HCT116 (cell line): ENCODE results near the gene MAN1A1. TPM values are rescaled to one million over a fixed set of nuclear protein-coding genes. Genes with fewer than 3 reads are reported as not detected.

ENCODE experiments used
- ATAC-seq: fragments of 200-7000 bp; cut with Tn5 transposase; 2 replicates; pipeline ENCODE4 v1.9.1; 2020; ENCODE audit warnings: mild to moderate bottlenecking, moderate library complexity
- BruUV-seq: library from RNA; stranded (reverse); fragments of 400-500 nt; replicated peaks from 2 replicates; lab custom pipeline; 2021; lab: Mats Ljungman, UMichigan
- CTCF ChIA-PET: fragments of 300-600 bp; sonication (Branson Sonifier 250); formaldehyde crosslinking; loops from one replicate; lab custom pipeline; 2021; ENCODE audit warnings: antibody characterized with exemption; lab: Charles Lee
- POLR2A ChIA-PET: fragments of 300-600, 350-600 bp; sonication (Branson Sonifier 250); formaldehyde crosslinking; loops from one replicate; lab custom pipeline; 2021; ENCODE audit warnings: antibody characterized with exemption; lab: Charles Lee
- RAD21 ChIA-PET, 2 experiments: fragments of 300-600 bp; sonication (Branson Sonifier 250); formaldehyde crosslinking; loops; one replicate each; lab custom pipeline; 2023; ENCODE audit warnings: low total read pairs in 2 of 2; ENCODE audit not compliant: uncharacterized antibody in 2 of 2, unreplicated experiment in 2 of 2, low non-redundant PET in 1 of 2; lab: Charles Lee
- DNase-seq: peaks from one replicate; pipeline ENCODE4 v3.0.0-alpha.2; 2010; ENCODE audit warnings: low read depth, low spot score
- H2AFZ ChIP-seq: fragments of 200-600 bp; shearing (Covaris generic), sonication (generic); 2 replicates; pipeline ENCODE4 v1.6.1; 2017; ENCODE audit warnings: low read depth, mixed run types, mixed read lengths, antibody characterized with exemption, low read length; ENCODE audit not compliant: poor library complexity, severe bottlenecking
- H3K27ac ChIP-seq: 2 replicates; pipeline ENCODE4 v1.5.1; 2012; ENCODE audit warnings: low read depth, low read length
- H3K27me3 ChIP-seq: fragments of 200-600 bp; sonication (generic); 2 replicates; pipeline ENCODE4 v1.6.1; 2016; ENCODE audit warnings: mixed run types, low read length, mixed read lengths; ENCODE audit not compliant: insufficient read depth
- H3K36me3 ChIP-seq, 2 experiments: fragments of 200-500 bp in 1 of 2; fragments of 200-600 bp in 1 of 2; sonication (Bioruptor generic) in 1 of 2; sonication (generic) in 1 of 2; 2 replicates each; pipeline versions ENCODE4 v1.5.1 to v1.6.1; 2014 to 2016; ENCODE audit warnings: low read length in 2 of 2, inconsistent platforms in 1 of 2, mixed read lengths in 1 of 2, mixed run types in 1 of 2; ENCODE audit not compliant: insufficient read depth in 2 of 2, control insufficient read depth in 1 of 2
- H3K4me1 ChIP-seq, 2 experiments: fragments of 200-600 bp in 1 of 2; sonication (generic) in 1 of 2; 2 replicates each; pipeline versions ENCODE4 v1.5.1 to v1.6.1; 2012 to 2017; ENCODE audit warnings: low read length in 2 of 2, inconsistent platforms in 1 of 2, mild to moderate bottlenecking in 1 of 2, mixed read lengths in 1 of 2, mixed run types in 1 of 2, moderate library complexity in 1 of 2; ENCODE audit not compliant: insufficient read depth in 2 of 2, control insufficient read depth in 1 of 2
- H3K4me2 ChIP-seq: fragments of 200-600 bp; sonication (generic); 2 replicates; pipeline ENCODE4 v1.6.1; 2017; ENCODE audit warnings: mixed run types, low read length, mixed read lengths
- H3K4me3 ChIP-seq, 2 experiments: fragments of 200-600 bp in 1 of 2; sonication (generic) in 1 of 2; replicated peaks in 1 of 2; 2 replicates each; pipeline ENCODE4 v1.5.1; 2011 to 2016; ENCODE audit warnings: low read length in 2 of 2, control low read depth in 1 of 2, low read depth in 1 of 2, mild to moderate bottlenecking in 1 of 2, mixed read lengths in 1 of 2, mixed run types in 1 of 2
- H3K79me2 ChIP-seq: fragments of 200-600 bp; sonication (generic); 2 replicates; pipeline ENCODE4 v1.6.1; 2017; ENCODE audit warnings: mild to moderate bottlenecking, mixed run types, low read length, moderate library complexity, mixed read lengths; ENCODE audit not compliant: insufficient read depth
- H3K9ac ChIP-seq: fragments of 200-600 bp; sonication (generic); 2 replicates; pipeline ENCODE4 v1.6.1; 2016; ENCODE audit warnings: low read length, mixed read lengths
- H3K9me2 ChIP-seq: fragments of 200-600 bp; sonication (generic), shearing (Covaris generic); 2 replicates; pipeline ENCODE4 v1.6.1; 2017; ENCODE audit warnings: mixed run types, mild to moderate bottlenecking, moderate library complexity; ENCODE audit not compliant: insufficient read depth
- H3K9me3 ChIP-seq, 2 experiments: fragments of 200-500 bp in 1 of 2; fragments of 200-600 bp in 1 of 2; sonication (Bioruptor generic) in 1 of 2; sonication (generic) in 1 of 2; 2 replicates each; pipeline ENCODE4 v1.6.1; 2014 to 2017; ENCODE audit warnings: low read length in 2 of 2, mixed read lengths in 2 of 2, inconsistent platforms in 1 of 2, low read depth in 1 of 2, mild to moderate bottlenecking in 1 of 2, mixed run types in 1 of 2, moderate library complexity in 1 of 2; ENCODE audit not compliant: control insufficient read depth in 1 of 2, insufficient read depth in 1 of 2
- H4K20me1 ChIP-seq: fragments of 200-600 bp; sonication (generic), shearing (Covaris generic); 2 replicates; pipeline ENCODE4 v1.6.1; 2017; ENCODE audit warnings: mixed run types, mild to moderate bottlenecking, moderate library complexity; ENCODE audit not compliant: insufficient read depth
- CBX3 ChIP-seq: IDR thresholded peaks from 2 replicates; pipeline ENCODE4 v1.6.1; 2012; ENCODE audit warnings: low read depth
- CEBPB ChIP-seq: IDR thresholded peaks from 2 replicates; pipeline ENCODE4 v1.6.1; 2012; ENCODE audit warnings: low read depth
- ELF1 ChIP-seq: IDR thresholded peaks from 2 replicates; pipeline ENCODE4 v1.6.1; 2012; ENCODE audit warnings: low read depth, borderline replicate concordance
- EZH2phosphoT487 ChIP-seq: fragments of 200-600 bp; IDR thresholded peaks from 2 replicates; pipeline ENCODE4 v1.6.1; 2018; ENCODE audit warnings: antibody characterized with exemption, borderline replicate concordance
- FOSL1 ChIP-seq: IDR thresholded peaks from 2 replicates; pipeline ENCODE4 v1.6.1; 2012; ENCODE audit warnings: low read depth
- JUND ChIP-seq: IDR thresholded peaks from 2 replicates; pipeline ENCODE4 v1.6.1; 2012
- SIN3A ChIP-seq: IDR thresholded peaks from 2 replicates; pipeline ENCODE4 v1.6.1; 2012; ENCODE audit warnings: low read depth
- SP1 ChIP-seq: IDR thresholded peaks from 2 replicates; pipeline ENCODE4 v1.6.1; 2012; ENCODE audit warnings: low read depth
- SRF ChIP-seq: IDR thresholded peaks from 2 replicates; pipeline ENCODE4 v1.6.1; 2012; ENCODE audit warnings: low read depth
- intact Hi-C: fragments of 100-400 bp; cut with micrococcal nuclease; formaldehyde crosslinking; loops from 2 replicates; pipeline ENCODE4 v1.10.0; 2022
- total RNA-seq: library from RNA; stranded (reverse); gene quantifications from one replicate; pipeline ENCODE4 v1.2.1, GENCODE V29; 2021; ENCODE audit not compliant: unreplicated experiment
- TF ChIP-seq, protein P1 (sequence below): IDR thresholded peaks from 2 replicates; pipeline ENCODE4 v1.6.1; 2012
- TF ChIP-seq, protein P2 (sequence below): IDR thresholded peaks from 2 replicates; pipeline ENCODE4 v1.6.1; 2012
- TF ChIP-seq, protein P3 (sequence below), 3 experiments: fragments of 200-600 bp in 1 of 3; sonication (generic) in 1 of 3; IDR thresholded peaks in 2 of 3; conservative IDR thresholded peaks in 1 of 3; 2 replicates each; pipeline ENCODE4 v1.5.1; 2012 to 2017; ENCODE audit warnings: low read depth in 2 of 3, low read length in 2 of 3, antibody characterized with exemption in 1 of 3, borderline replicate concordance in 1 of 3, control low read depth in 1 of 3, mild to moderate bottlenecking in 1 of 3, mixed read lengths in 1 of 3, mixed run types in 1 of 3, moderate library complexity in 1 of 3; ENCODE audit not compliant: insufficient read depth in 1 of 3
- TF ChIP-seq, protein P4 (sequence below): IDR thresholded peaks from 2 replicates; pipeline ENCODE4 v1.6.1; 2012; ENCODE audit warnings: low read depth

Gene MAN1A1
- total RNA-seq, 1 experiment from 2014 or later = 46.0 TPM

DNA sequence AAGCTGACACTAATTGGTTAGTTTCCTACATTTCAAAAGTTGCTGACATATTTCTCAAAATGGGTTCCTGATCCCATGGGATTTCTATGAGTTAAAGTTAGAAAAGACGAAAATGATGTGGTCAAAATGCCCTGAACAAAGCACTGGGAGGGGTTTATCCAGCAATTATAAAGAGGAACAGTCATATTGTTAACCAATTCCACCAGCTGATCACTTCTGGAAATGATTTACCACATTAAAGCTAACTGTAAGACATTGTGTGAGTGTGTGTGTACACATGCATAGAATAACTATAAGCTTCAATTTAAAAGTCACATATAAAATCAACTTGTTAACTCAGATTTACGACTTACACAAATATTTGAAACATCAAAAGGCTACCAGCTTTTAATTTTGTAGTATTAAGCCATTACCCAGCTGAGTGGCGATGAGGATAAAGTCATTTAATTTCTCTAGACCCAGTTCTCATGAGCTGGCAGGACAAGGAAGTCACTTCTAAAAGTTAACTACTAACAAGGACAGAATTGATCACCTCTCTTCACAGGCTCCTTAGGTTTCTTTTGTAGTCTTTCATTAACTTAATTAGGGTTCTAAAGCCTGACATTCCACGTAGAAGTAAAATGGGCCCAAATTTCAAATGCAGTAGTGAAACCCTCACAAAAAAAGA, 40.4 kb downstream of the MAN1A1 start (continued):
- TF ChIP-seq CEBPB (0 out of 2 replicates have a peak, but pooled peaks have one; percentile 8), SIN3A (no peak), ELF1 (no peak)
- TF ChIP-seq, protein P1, sequence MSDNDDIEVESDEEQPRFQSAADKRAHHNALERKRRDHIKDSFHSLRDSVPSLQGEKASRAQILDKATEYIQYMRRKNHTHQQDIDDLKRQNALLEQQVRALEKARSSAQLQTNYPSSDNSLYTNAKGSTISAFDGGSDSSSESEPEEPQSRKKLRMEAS = peak; percentile 8; the same call in 1 of the 2 replicates

DNA sequence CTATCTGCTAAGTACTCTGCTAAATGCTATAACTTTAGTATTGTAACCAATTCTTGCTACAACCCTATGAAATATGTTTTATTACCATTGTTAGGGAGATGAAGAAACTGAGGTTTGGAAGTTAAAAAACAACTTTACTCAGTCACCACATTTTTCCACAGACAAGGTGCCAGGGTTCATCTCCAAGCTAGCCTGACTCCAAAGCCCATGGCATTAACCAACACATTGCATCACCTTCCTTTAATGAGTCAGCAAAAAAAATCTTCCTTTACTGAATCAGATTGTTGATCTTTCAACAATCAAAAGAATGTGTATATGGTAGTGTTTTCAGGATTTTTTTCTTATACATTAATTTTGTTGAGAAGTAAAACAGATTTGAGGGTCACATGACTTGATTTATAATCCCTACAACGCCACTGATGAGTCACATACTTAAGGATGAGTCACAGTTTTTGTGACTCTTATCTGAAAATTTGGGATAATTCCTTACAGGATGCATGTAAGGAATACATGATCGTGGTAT, 41.5 kb downstream of the MAN1A1 start:
- TF ChIP-seq SP1 = peak; percentile 65
- TF ChIP-seq, protein P2, sequence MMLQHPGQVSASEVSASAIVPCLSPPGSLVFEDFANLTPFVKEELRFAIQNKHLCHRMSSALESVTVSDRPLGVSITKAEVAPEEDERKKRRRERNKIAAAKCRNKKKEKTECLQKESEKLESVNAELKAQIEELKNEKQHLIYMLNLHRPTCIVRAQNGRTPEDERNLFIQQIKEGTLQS = peak; percentile 89
- 0 out of 2 replicates have a peak, but pooled peaks have one; percentile 7 for TF ChIP-seq SIN3A
- peak; percentile 19; the same call in 1 of the 2 replicates for TF ChIP-seq SRF
- TF ChIP-seq, protein P3, sequence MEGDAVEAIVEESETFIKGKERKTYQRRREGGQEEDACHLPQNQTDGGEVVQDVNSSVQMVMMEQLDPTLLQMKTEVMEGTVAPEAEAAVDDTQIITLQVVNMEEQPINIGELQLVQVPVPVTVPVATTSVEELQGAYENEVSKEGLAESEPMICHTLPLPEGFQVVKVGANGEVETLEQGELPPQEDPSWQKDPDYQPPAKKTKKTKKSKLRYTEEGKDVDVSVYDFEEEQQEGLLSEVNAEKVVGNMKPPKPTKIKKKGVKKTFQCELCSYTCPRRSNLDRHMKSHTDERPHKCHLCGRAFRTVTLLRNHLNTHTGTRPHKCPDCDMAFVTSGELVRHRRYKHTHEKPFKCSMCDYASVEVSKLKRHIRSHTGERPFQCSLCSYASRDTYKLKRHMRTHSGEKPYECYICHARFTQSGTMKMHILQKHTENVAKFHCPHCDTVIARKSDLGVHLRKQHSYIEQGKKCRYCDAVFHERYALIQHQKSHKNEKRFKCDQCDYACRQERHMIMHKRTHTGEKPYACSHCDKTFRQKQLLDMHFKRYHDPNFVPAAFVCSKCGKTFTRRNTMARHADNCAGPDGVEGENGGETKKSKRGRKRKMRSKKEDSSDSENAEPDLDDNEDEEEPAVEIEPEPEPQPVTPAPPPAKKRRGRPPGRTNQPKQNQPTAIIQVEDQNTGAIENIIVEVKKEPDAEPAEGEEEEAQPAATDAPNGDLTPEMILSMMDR (IDR thresholded peaks at IDR 0.05 in 2 of 3, conservative IDR thresholded peaks at IDR 0.05 in 1 of 3; ENCODE audit: borderline replicate concordance in 1 of 3, insufficient read depth in 1 of 3, low read depth in 2 of 3, low read length in 2 of 3) = no peak
- TF ChIP-seq, protein P1 = peak; percentile 35; the same call in 1 of the 2 replicates
- TF ChIP-seq CEBPB = peak; percentile 94
- TF ChIP-seq FOSL1 = peak; percentile 96
- peak; percentile 92 for TF ChIP-seq JUND
- no peak for TF ChIP-seq EZH2phosphoT487
- peak; percentile 81 for TF ChIP-seq CBX3
- TF ChIP-seq, protein P4, sequence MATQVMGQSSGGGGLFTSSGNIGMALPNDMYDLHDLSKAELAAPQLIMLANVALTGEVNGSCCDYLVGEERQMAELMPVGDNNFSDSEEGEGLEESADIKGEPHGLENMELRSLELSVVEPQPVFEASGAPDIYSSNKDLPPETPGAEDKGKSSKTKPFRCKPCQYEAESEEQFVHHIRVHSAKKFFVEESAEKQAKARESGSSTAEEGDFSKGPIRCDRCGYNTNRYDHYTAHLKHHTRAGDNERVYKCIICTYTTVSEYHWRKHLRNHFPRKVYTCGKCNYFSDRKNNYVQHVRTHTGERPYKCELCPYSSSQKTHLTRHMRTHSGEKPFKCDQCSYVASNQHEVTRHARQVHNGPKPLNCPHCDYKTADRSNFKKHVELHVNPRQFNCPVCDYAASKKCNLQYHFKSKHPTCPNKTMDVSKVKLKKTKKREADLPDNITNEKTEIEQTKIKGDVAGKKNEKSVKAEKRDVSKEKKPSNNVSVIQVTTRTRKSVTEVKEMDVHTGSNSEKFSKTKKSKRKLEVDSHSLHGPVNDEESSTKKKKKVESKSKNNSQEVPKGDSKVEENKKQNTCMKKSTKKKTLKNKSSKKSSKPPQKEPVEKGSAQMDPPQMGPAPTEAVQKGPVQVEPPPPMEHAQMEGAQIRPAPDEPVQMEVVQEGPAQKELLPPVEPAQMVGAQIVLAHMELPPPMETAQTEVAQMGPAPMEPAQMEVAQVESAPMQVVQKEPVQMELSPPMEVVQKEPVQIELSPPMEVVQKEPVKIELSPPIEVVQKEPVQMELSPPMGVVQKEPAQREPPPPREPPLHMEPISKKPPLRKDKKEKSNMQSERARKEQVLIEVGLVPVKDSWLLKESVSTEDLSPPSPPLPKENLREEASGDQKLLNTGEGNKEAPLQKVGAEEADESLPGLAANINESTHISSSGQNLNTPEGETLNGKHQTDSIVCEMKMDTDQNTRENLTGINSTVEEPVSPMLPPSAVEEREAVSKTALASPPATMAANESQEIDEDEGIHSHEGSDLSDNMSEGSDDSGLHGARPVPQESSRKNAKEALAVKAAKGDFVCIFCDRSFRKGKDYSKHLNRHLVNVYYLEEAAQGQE = no peak
- peaks cover 53 to 63% of the 10 kb centered on the region in 2 experiments for H3K4me1 ChIP-seq
- POLR2A ChIA-PET = no interaction called here
- H3K4me2 ChIP-seq = peak overlapping the region; percentile 37
- H4K20me1 ChIP-seq = no peaks in the 10 kb centered on the region
- H3K79me2 ChIP-seq = peaks cover 11% of the 10 kb centered on the region
- RAD21 ChIA-PET = no interaction called here
- H3K27me3 ChIP-seq = no peaks in the 10 kb centered on the region
- peak; percentile 39; the same call in 1 of the 2 replicates for ATAC-seq
- no TSS peak for BruUV-seq
- peak; percentile 51 for DNase-seq
- H3K36me3 ChIP-seq = peaks cover 0 to 15% of the 10 kb centered on the region in 2 experiments; a peak in 2 of 4 replicates
- intact Hi-C loops = loop anchor here (2.0 kb wide), 1 partner anchor 47 kb away; no protein-coding TSS in a partner anchor
- no peaks in the 10 kb centered on the region for H3K9me3 ChIP-seq
- no peaks in the 10 kb centered on the region; the same call in 1 of the 2 replicates for H3K9me2 ChIP-seq
- H3K9ac ChIP-seq = no peak overlapping the region
- CTCF ChIA-PET = no interaction called here
- H3K27ac ChIP-seq = peak overlapping the region; percentile 40; the same call in 1 of the 2 replicates
- H2AFZ ChIP-seq = no peak overlapping the region
- H3K4me3 ChIP-seq = no peak overlapping the region
